Astrocyte (in vitro differentiated cells and primary cell): ENCODE results near the gene SLC10A2.

ENCODE experiments used
- CTCF ChIP-seq: IDR thresholded peaks from 2 replicates; pipeline ENCODE4 v1.5.1; 2011; ENCODE audit warnings: low read depth, mild to moderate bottlenecking, inconsistent platforms, low read length, moderate library complexity; ENCODE audit not compliant: insufficient read depth
- EZH2 ChIP-seq: IDR thresholded peaks from 2 replicates; pipeline ENCODE4 v1.6.1; 2012; ENCODE audit warnings: mild to moderate bottlenecking, low read length, inconsistent platforms; ENCODE audit not compliant: insufficient read depth

GRCh38 chr13:103062079-103062478, 4.1 kb downstream of the SLC10A2 start:
- no peak for TF ChIP-seq CTCF
- TF ChIP-seq EZH2 = no peak
